Tibial nerve (tissue), 4 donors: ENCODE results near the gene KCNQ4. TPM values are rescaled to one million over a fixed set of nuclear protein-coding genes. Genes with fewer than 3 reads are reported as not detected.

Source experiments
- DNase-seq, 2 donors: peaks; one replicate each; pipeline ENCODE4 v3.0.0-alpha.2; 2019; ENCODE audit warnings: low spot score in 2 of 2
- H3K27ac ChIP-seq, 4 donors: fragments of 200-600 bp; sonication (generic) in 3 of 4; one replicate each; pipeline ENCODE4 v1.5.1; 2017 to 2019; ENCODE audit warnings: mild to moderate bottlenecking in 1 of 4
- H3K27me3 ChIP-seq, 2 donors: fragments of 200-600 bp; sonication (generic) in 1 of 2; one replicate each; pipeline versions ENCODE4 v1.5.1 to v1.6.0; 2017 to 2019
- H3K36me3 ChIP-seq, 3 donors: fragments of 200-600 bp; sonication (generic); one replicate each; pipeline ENCODE4 v1.5.1; 2018 to 2019
- H3K4me1 ChIP-seq, 4 donors: fragments of 200-600 bp; sonication (generic) in 3 of 4; one replicate each; pipeline ENCODE4 v1.5.1; 2017 to 2019
- H3K4me3 ChIP-seq, 4 donors: fragments of 200-600 bp; sonication (generic) in 3 of 4; one replicate each; pipeline ENCODE4 v1.5.1; 2017 to 2019; ENCODE audit warnings: mild to moderate bottlenecking in 1 of 4, moderate library complexity in 1 of 4
- H3K9me3 ChIP-seq, 4 donors: fragments of 200-600 bp; sonication (generic) in 3 of 4; one replicate each; pipeline ENCODE4 v1.5.1; 2017 to 2019
- CTCF ChIP-seq, 5 experiments: fragments of 200-600 bp in 3 of 5; fragments of 450-650 bp in 2 of 5; sonication (generic) in 3 of 5; IDR thresholded peaks; one replicate each; pipeline ENCODE4 v1.5.1; 2016 to 2019; ENCODE audit warnings: antibody characterized with exemption in 5 of 5, mild to moderate bottlenecking in 3 of 5, moderate library complexity in 2 of 5
- EP300 ChIP-seq, 2 donors: sonication (generic); formaldehyde crosslinking; IDR thresholded peaks; one replicate each; pipeline ENCODE4 v1.6.1; 2017; ENCODE audit warnings: antibody characterized with exemption in 2 of 2, mild to moderate bottlenecking in 1 of 2
- POLR2A ChIP-seq, 2 donors: fragments of 450-650 bp; IDR thresholded peaks; one replicate each; pipeline ENCODE4 v1.6.1; 2017; ENCODE audit warnings: antibody characterized with exemption in 2 of 2, mild to moderate bottlenecking in 2 of 2, moderate library complexity in 2 of 2
- WGBS, 2 donors: methylation state at CpG; one replicate each; pipeline ENCODE4 v1.1.5; 2018; 5-methylcytosine and 5-hydroxymethylcytosine counted together
- total RNA-seq, 4 donors: library from RNA; depleted of rRNA; stranded (reverse); fragments of >200 nt; gene quantifications; one replicate each; pipeline ENCODE4 v1.1.0, GENCODE V29; 2016

KCNQ4 gene
- total RNA-seq, 4 donors from 2014 or later: 0.22 to 2.1 (median 1.7) TPM

GRCh38 chr1:40784141-40784770 lies 669 bp downstream of the KCNQ4 start:
- DNase-seq: no peak
- H3K4me1 ChIP-seq: peaks cover 0 to 25% (median 15%) of the 10 kb centered on the region in 4 donors

GRCh38 chr1:40784771-40785151 lies 1.2 kb downstream of the KCNQ4 start:
- Histone ChIP-seq H3K27ac (peak overlapping the region in 2 of 4 donors; percentile 49 to 72), H3K4me1 (peaks cover 0 to 25% (median 15%) of the 10 kb centered on the region in 4 donors), H3K4me3 (peak overlapping the region in 2 of 4 donors; percentile 27 to 62), H3K36me3 (no peaks in the 10 kb centered on the region), H3K27me3 (peaks cover 0 to 14% of the 10 kb centered on the region in 2 donors), H3K9me3 (no peaks in the 10 kb centered on the region)
- no peak for TF ChIP-seq CTCF (IDR thresholded peaks at IDR 0.05)
- no peak for TF ChIP-seq POLR2A (IDR thresholded peaks at IDR 0.05)
- no peak for TF ChIP-seq EP300 (IDR thresholded peaks at IDR 0.05)
- WGBS, 2 donors: 81 to 91% methylated on average over 10 of the region's 10 CpGs
- no peak for DNase-seq

More at GRCh38 chr1:40784141-40784770, 669 bp downstream of the KCNQ4 start:
- Histone ChIP-seq H3K36me3 (no peaks in the 10 kb centered on the region), H3K4me3 (peak overlapping the region in 3 of 4 donors; percentile 27 to 62 (median 37)), H3K27me3 (peaks cover 0 to 14% of the 10 kb centered on the region in 2 donors), H3K27ac (peak overlapping the region in 3 of 4 donors; percentile 26 to 72 (median 49)), H3K9me3 (no peaks in the 10 kb centered on the region)
- TF ChIP-seq POLR2A (IDR thresholded peaks at IDR 0.05) (no peak), EP300 (IDR thresholded peaks at IDR 0.05) (no peak), CTCF (IDR thresholded peaks at IDR 0.05) (no peak)
- 31 to 32% methylated on average over 31 of the region's 63 CpGs for WGBS, 2 donors

- peak overlapping the region in 1 of 4 donors; percentile 49 for H3K27ac ChIP-seq
- H3K27me3 ChIP-seq: peaks cover 0 to 14% of the 10 kb centered on the region in 2 donors
- H3K4me3 ChIP-seq: no peak overlapping the region
- DNase-seq: no peak
- WGBS, 2 donors: 90 to 96% methylated on average over 7 of the region's 7 CpGs
- no peaks in the 10 kb centered on the region for H3K36me3 ChIP-seq
- H3K9me3 ChIP-seq: no peaks in the 10 kb centered on the region
- TF ChIP-seq POLR2A (IDR thresholded peaks at IDR 0.05): no peak
- TF ChIP-seq CTCF (IDR thresholded peaks at IDR 0.05): no peak
- no peak for TF ChIP-seq EP300 (IDR thresholded peaks at IDR 0.05)
- peaks cover 0 to 25% (median 15%) of the 10 kb centered on the region in 4 donors for H3K4me1 ChIP-seq
Observed at GRCh38 chr1:40785446-40785845, 1.9 kb downstream of the KCNQ4 start.

GRCh38 chr1:40786171-40786994 lies 2.8 kb downstream of the KCNQ4 start:
- Histone ChIP-seq H3K36me3 (no peaks in the 10 kb centered on the region), H3K27ac (no peak overlapping the region), H3K27me3 (peaks cover 0 to 14% of the 10 kb centered on the region in 2 donors), H3K4me3 (no peak overlapping the region), H3K9me3 (no peaks in the 10 kb centered on the region), H3K4me1 (peaks cover 0 to 25% (median 15%) of the 10 kb centered on the region in 4 donors)
- no peak for DNase-seq
- 72 to 75% methylated on average over 9 of the region's 9 CpGs for WGBS, 2 donors
- TF ChIP-seq EP300 (IDR thresholded peaks at IDR 0.05) (no peak), POLR2A (IDR thresholded peaks at IDR 0.05) (no peak), CTCF (IDR thresholded peaks at IDR 0.05) (no peak)
